NCI-H1092 (cell line): ENCODE results near the gene KLF16.
"Not testable (repeated sequence)": the region's sequence is repeated elsewhere in the genome, so short reads cannot be mapped to it uniquely, and the experiment has no call there.

ENCODE experiments used
- DNase-seq: peaks from one replicate; lab custom pipeline; 2025; lab: John Stamatoyannopoulos, UW

The KLF16 gene

GRCh38 chr19:1863328-1863637, at the start of gene KLF16:
Gene KLF16, minus strand, starts transcription at chr19:1863579. Its CDS starts 82 bp downstream, at chr19:1863497.
- DNase-seq = no peak

GRCh38 chr19:1912760-1913505, 49.6 kb upstream of the KLF16 start:
- no peak for DNase-seq

- DNase-seq = no peak
These were observed 48.6 kb upstream of the KLF16 start for GRCh38 chr19:1911995-1912394.

GRCh38 chr19:1911098-1911497, 47.7 kb upstream of the KLF16 start:
- DNase-seq = no peak

- no peak for DNase-seq
These were observed 46.8 kb upstream of the KLF16 start for GRCh38 chr19:1910177-1910576.

- no peak for DNase-seq
These were observed 46.3 kb upstream of the KLF16 start for GRCh38 chr19:1909761-1910080.

GRCh38 chr19:1908364-1908678, 44.9 kb upstream of the KLF16 start:
- DNase-seq = no peak

- DNase-seq = no peak
These were observed 44.4 kb upstream of the KLF16 start for GRCh38 chr19:1907563-1908363.

GRCh38 chr19:1906985-1907562, 43.7 kb upstream of the KLF16 start:
- DNase-seq = no peak

- DNase-seq = no peak
These were observed 42.5 kb upstream of the KLF16 start for GRCh38 chr19:1905863-1906375.

GRCh38 chr19:1905110-1905862, 41.9 kb upstream of the KLF16 start, which contains the start of the genes ADAT3 and SCAMP4:
Gene ADAT3, plus strand, starts transcription at chr19:1905399. Its CDS starts 6,649 bp downstream, at chr19:1912048.
Gene SCAMP4, plus strand, starts transcription at chr19:1905399. Its CDS starts 9,621 bp downstream, at chr19:1915020.
- peak; percentile 98 for DNase-seq

GRCh38 chr19:1904860-1905109, 41.4 kb upstream of the KLF16 start:
- no peak for DNase-seq

GRCh38 chr19:1902923-1903322, 39.5 kb upstream of the KLF16 start:
- no peak for DNase-seq

- no peak for DNase-seq
These were observed 38.6 kb upstream of the KLF16 start for GRCh38 chr19:1901940-1902404.

- no peak for DNase-seq
These were observed 33.1 kb upstream of the KLF16 start for GRCh38 chr19:1896508-1896907.

GRCh38 chr19:1893791-1894190, 30.4 kb upstream of the KLF16 start:
- no peak for DNase-seq

GRCh38 chr19:1889907-1890306, 26.5 kb upstream of the KLF16 start:
- no peak for DNase-seq

- no peak for DNase-seq
These were observed 25.0 kb upstream of the KLF16 start for GRCh38 chr19:1888385-1888784.

GRCh38 chr19:1886360-1886759, 23.0 kb upstream of the KLF16 start:
- not testable (repeated sequence) for DNase-seq

- DNase-seq = peak; percentile 87
These were observed 22.2 kb upstream of the KLF16 start, which contains the start of gene ABHD17A for GRCh38 chr19:1885398-1886119. Gene ABHD17A, minus strand, starts transcription at chr19:1885496. Its CDS starts 3,930 bp downstream, at chr19:1881566.

- DNase-seq = no peak
These were observed 21.4 kb upstream of the KLF16 start for GRCh38 chr19:1884719-1885334.
